BE2C (cell line): Measurements from ENCODE around the gene HOXB9.

Experiments
- DNase-seq: peaks from one replicate; pipeline ENCODE4 v3.0.0-alpha.2; 2020
- H3K27me3 ChIP-seq: fragments of 250-450 bp; sonication (Bioruptor Pico); 2 replicates; pipeline ENCODE4 v1.5.1; 2020; ENCODE audit warnings: mild to moderate bottlenecking
- H3K36me3 ChIP-seq: fragments of 250-450 bp; sonication (Bioruptor Pico); 2 replicates; pipeline ENCODE4 v1.5.1; 2020; ENCODE audit warnings: mild to moderate bottlenecking
- H3K4me1 ChIP-seq: fragments of 250-450 bp; sonication (Bioruptor Pico); 2 replicates; pipeline ENCODE4 v1.5.1; 2020
- H3K4me3 ChIP-seq: 2 replicates; pipeline ENCODE4 v1.5.1; 2011; ENCODE audit warnings: low read depth, low read length
- H3K9me3 ChIP-seq: fragments of 250-450 bp; sonication (Bioruptor Pico); 2 replicates; pipeline ENCODE4 v1.5.1; 2020
- CTCF ChIP-seq: IDR thresholded peaks from 2 replicates; pipeline ENCODE4 v1.5.1; 2012; ENCODE audit warnings: mild to moderate bottlenecking, low read depth, low read length

The HOXB9 gene

GRCh38 chr17:48578616-48579470, 47.3 kb downstream of the HOXB9 start:
- peaks cover 96% of the 10 kb centered on the region for H3K27me3 ChIP-seq
- no peak overlapping the region for H3K4me3 ChIP-seq
- no peak for TF ChIP-seq CTCF
- DNase-seq: no peak
- H3K9me3 ChIP-seq: no peaks in the 10 kb centered on the region
- H3K36me3 ChIP-seq: no peaks in the 10 kb centered on the region
- no peaks in the 10 kb centered on the region for H3K4me1 ChIP-seq

- H3K27me3 ChIP-seq: peaks cover 96% of the 10 kb centered on the region
- H3K9me3 ChIP-seq: no peaks in the 10 kb centered on the region
- TF ChIP-seq CTCF: no peak
- no peak within 1 kb of the TSS for H3K4me3 ChIP-seq
- no peaks in the 10 kb centered on the region for H3K36me3 ChIP-seq
- no peak for DNase-seq
- H3K4me1 ChIP-seq: no peaks in the 10 kb centered on the region
These were observed 48.1 kb downstream of the HOXB9 start, which contains the start of gene HOXB4 for GRCh38 chr17:48577946-48578615. Gene HOXB4 (minus strand): TSS chr17:48578350. CDS start chr17:48578319, 31 bp downstream.

- DNase-seq: no peak
- Histone ChIP-seq H3K4me1 (no peaks in the 10 kb centered on the region), H3K27me3 (peaks cover 96% of the 10 kb centered on the region), H3K4me3 (no peak overlapping the region), H3K9me3 (no peaks in the 10 kb centered on the region), H3K36me3 (no peaks in the 10 kb centered on the region)
- TF ChIP-seq CTCF: no peak
These were observed 48.7 kb downstream of the HOXB9 start for GRCh38 chr17:48577330-48577945.

- Histone ChIP-seq H3K27me3 (peaks cover 96% of the 10 kb centered on the region), H3K9me3 (no peaks in the 10 kb centered on the region), H3K4me3 (no peak overlapping the region), H3K4me1 (no peaks in the 10 kb centered on the region), H3K36me3 (no peaks in the 10 kb centered on the region)
- no peak for TF ChIP-seq CTCF
- no peak for DNase-seq
These were observed 49.5 kb downstream of the HOXB9 start for GRCh38 chr17:48576479-48577309.

GRCh38 chr17:48575673-48576478, 50.3 kb downstream of the HOXB9 start:
- peaks cover 96% of the 10 kb centered on the region for H3K27me3 ChIP-seq
- no peak overlapping the region for H3K4me3 ChIP-seq
- no peaks in the 10 kb centered on the region for H3K36me3 ChIP-seq

More at GRCh38 chr17:48575673-48576478, 50.3 kb downstream of the HOXB9 start:
- no peak for TF ChIP-seq CTCF
- Histone ChIP-seq H3K9me3 (no peaks in the 10 kb centered on the region), H3K4me1 (no peaks in the 10 kb centered on the region)
- DNase-seq: no peak
